HG03521 (cell line): ENCODE results near the gene C20orf204.
A peak's percentile ranks its signal among the peaks of the same experiment; 100 is the strongest.

Experiments used
- ATAC-seq: cut with Tn5 transposase; IDR thresholded peaks from one replicate; pipeline ENCODE4 v1.9.1; 2021; ENCODE audit warnings: mild to moderate bottlenecking, moderate library complexity; ENCODE audit not compliant: unreplicated experiment

The C20orf204 gene

GRCh38 chr20:64070244-64070993 lies 34.4 kb downstream of the C20orf204 start:
- no peak for ATAC-seq

- ATAC-seq: no peak
Measured at GRCh38 chr20:64071341-64072332, 35.7 kb downstream of the C20orf204 start.

DNA sequence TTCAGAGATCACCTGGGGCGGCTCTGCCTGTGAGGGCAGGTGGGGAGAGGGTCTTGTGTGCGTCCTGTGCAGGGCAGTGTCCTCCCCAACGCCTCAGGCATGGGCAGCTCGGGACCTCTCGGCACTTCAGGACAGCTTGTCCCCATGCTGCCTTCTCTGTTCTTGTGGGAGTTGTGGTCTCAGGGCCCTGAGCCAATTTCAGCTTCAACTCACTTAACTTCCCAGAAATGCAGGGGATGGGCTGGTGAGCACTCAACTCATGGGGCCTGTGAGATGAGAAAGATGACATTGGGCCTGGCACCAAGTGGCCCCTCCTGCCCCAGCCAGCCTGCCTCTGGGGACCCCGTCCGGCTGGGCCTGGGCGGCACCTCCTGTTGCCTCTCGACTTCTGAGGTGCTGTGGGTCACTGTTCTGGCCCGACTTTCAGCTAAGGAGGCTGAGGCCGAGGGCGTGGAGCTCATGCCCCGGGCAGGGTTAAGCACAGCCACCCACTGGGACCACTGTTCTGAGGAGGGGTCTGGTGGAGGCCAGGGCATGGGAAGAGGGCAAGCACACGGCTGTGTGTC lies 36.6 kb downstream of the C20orf204 start:
- ATAC-seq: no peak

- ATAC-seq: no peak
Measured at GRCh38 chr20:64073476-64074183, 37.6 kb downstream of the C20orf204 start.

GRCh38 chr20:64074184-64074789 lies 38.3 kb downstream of the C20orf204 start:
- ATAC-seq: no peak

- no peak for ATAC-seq
Measured at GRCh38 chr20:64074963-64075362, 39.0 kb downstream of the C20orf204 start.

DNA sequence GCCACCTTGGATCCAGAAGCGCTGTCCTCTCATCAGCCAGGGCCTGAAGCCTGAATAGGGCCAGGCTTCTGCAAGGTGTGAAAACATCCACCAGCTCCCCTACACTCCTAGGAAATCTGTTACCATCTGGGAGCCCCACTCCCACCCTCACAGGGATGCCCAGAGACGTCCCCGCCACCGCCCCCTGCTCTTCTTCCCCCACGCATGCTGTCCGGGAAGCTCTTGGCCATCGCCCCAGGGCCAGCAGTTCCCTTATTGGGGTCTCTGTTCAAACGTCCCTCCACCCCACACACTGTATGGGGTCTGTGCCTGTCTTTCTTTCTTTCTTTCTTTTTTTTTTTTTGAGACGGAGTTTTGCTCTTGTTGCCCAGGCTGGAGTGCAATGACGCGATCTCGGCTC lies 39.6 kb downstream of the C20orf204 start:
- ATAC-seq: no peak

DNA sequence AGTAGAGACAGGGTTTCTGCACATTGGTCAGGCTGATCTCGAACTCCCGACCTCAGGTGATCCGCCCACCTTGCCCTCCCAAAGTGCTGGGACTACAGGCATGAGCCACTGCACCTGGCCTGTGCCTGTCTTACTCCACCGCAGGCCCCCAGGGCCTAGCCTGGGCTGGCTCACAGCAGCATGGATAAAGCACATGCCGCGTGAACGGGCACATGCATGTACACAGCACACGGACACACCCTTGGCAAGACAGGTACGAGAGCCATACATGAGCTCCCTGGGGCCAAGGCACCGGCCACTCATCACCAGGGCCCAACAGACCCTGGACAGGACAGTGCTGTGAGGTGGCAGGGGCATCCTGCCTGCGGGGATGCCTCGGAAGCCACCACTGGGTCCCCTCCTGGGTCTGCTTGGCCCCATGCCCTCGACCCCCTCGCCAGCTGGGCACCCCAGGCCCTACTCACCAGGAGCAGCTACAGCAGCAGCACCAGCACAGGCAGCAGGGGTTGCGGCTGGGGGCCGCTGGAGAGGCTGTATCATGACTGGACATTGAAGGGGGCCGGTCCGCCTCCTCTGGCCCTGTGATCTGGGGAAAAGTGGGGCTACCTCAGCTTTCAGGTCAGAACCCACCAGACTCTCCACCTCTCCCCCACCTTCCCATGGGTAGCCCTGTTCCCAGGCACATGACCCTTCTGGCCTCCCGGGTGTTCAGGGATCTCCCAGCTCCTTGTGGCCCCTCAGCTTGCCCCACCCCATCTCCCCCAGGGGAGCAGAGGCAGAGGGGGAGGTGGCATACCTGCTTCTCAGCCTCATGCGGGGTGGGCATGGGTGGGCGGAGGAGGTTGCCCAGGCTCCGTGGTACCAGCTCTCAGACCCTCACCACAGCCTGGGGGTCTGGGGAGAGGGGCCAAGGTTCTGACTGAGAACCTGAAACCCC lies 40.3 kb downstream of the C20orf204 start:
- ATAC-seq: no peak

GRCh38 chr20:64077094-64077493 lies 41.1 kb downstream of the C20orf204 start:
- no peak for ATAC-seq

DNA sequence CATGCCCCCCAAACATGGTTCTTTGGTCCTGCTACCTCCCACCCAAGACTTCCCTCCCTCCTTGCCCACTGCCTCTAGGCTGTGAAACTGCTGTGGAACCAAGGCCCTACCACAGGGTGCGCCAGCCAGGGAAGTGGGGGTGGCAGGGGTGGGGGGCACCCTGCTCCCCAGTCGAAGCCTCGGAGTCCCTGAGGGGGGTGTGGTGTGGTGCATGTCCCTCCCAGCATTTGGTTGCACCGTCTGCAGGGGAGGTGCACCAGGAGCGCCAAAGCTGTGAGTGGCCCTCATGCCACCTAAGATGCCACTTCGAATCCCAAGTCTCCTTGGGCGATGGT lies 41.5 kb downstream of the C20orf204 start:
- ATAC-seq: no peak

GRCh38 chr20:64077876-64078551 lies 42.0 kb downstream of the C20orf204 start:
- ATAC-seq: no peak

DNA sequence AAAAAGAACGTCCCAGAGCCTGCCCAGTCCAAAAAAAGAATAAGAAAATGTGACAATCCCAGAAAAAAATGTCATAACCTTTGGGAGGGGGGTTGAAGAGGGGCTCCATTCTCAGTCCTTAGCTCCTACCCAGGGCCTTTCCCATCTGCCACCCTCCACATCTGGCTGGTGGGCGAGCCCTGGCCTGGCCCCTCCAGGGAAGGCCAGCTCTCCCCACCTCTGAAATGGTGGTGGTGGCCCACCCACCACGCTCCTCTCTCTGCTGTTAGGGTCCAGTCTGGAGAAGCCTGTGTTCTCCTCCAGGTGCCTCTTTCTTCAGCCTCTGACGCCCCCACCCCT lies 42.9 kb downstream of the C20orf204 start:
- ATAC-seq: no peak

- peak; percentile 51 for ATAC-seq
Measured at GRCh38 chr20:64079273-64080012, 43.5 kb downstream of the C20orf204 start, which contains the start of gene RGS19. Gene RGS19, minus strand, starts transcription at chr20:64079518. Its CDS starts 2,632 bp downstream, at chr20:64076886.

GRCh38 chr20:64080013-64080812 lies 44.2 kb downstream of the C20orf204 start, which contains the start of gene OPRL1:
Gene OPRL1, plus strand, starts transcription at chr20:64080082. Its CDS starts 12,639 bp downstream, at chr20:64092721.
- ATAC-seq: no peak

GRCh38 chr20:64080813-64081623 lies 45.0 kb downstream of the C20orf204 start:
- ATAC-seq: no peak

DNA sequence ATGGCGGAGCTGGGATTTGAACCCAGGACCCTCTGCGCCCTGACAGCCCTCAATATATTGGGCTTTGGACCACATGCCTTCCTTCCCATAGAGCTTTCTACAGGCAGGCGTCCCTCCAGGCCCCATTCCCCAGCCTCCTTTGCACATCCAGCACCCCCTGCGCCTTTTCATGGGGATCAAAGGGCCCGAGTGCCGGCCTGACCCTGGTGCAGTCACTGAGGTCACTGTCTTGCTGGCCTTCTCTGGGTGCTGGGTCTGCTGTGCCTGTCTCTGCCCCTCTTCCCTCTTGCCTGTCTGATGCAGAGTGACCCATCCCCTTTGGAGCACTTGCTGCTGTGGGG lies 45.6 kb downstream of the C20orf204 start:
- no peak for ATAC-seq
